Stimulated activated CD4-positive, alpha-beta T cell treated with anti-CD3 and anti-CD28 coated beads, TNF-alpha, amount 100 ng/mL, for 1 hour (primary cell): ENCODE measurements around the gene ZG16B.

Source experiments
- DNase-seq, 3 donors: peaks; one replicate each; pipeline ENCODE4 v3.0.0-alpha.2; 2020; ENCODE audit warnings: low read depth in 3 of 3, low spot score in 1 of 3

ZG16B gene

DNA sequence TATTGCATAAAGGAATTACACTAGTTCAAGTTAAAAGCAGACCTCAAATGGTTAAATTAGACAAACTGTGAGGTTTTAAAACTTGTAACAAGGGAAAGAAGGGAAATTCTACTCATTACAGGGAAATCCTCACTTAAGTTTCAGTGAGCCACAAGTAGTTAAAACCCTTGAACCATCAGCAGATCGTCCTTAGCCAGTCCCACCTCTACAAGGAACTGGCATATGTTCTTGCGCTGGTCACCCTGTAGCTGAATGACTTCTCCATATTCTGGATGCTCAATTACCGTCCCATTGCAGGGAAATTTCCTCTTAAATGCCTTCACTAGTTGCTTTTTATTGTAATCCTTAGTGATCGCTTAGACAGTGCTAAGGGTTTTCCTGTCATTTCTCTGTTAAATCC is 7.6 kb upstream of the ZG16B start:
- no peak for DNase-seq

DNA sequence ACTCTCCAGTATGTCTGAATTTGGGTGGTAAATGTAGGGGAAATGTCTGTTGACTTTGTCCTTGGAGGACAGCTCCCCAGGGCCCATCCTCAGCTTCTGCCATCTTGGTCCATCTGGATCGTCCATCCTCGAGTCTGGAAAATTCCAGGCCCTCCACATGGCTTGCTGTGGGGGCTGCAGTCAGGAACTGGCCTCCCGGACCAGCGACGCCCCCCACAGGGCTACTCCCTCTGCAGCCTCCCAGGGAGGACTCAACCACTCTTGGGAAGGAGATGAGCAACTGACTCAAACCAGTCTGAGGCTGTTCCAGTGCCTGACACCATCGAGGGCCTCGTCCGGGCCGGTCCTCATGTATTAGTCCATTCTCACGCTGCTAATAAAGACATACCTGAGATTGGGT is 5.5 kb upstream of the ZG16B start:
- no peak for DNase-seq

GRCh38 chr16:2825049-2825742 is 4.9 kb upstream of the ZG16B start:
- DNase-seq = no peak

DNA sequence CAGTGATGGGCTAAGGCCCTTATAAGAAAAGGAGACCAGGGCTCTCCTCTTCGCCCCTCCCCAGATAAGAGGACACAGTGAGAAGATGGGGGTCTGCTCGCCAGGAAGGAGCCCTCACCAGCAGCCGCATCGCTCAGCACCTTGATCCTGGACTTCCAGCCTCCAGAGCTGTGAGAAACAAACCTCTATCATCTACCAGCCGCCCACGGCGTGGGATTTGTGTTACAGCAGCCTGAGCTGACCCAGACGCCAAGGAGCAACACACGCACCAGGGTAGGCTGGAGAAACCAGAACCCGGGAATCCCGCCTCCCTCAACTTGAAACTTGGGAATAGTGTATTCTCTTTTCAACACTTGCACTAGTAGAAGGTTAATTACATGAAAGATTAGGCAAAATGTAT is 4.2 kb upstream of the ZG16B start:
- no peak for DNase-seq

- no peak for DNase-seq
Measured at GRCh38 chr16:2826591-2827373, 3.3 kb upstream of the ZG16B start.

- DNase-seq = no peak
Measured at GRCh38 chr16:2827374-2827791, 2.7 kb upstream of the ZG16B start.

GRCh38 chr16:2827831-2828520 is 2.1 kb upstream of the ZG16B start:
- no peak for DNase-seq

- no peak for DNase-seq
Measured at GRCh38 chr16:2828521-2828840, 1.6 kb upstream of the ZG16B start.

DNA sequence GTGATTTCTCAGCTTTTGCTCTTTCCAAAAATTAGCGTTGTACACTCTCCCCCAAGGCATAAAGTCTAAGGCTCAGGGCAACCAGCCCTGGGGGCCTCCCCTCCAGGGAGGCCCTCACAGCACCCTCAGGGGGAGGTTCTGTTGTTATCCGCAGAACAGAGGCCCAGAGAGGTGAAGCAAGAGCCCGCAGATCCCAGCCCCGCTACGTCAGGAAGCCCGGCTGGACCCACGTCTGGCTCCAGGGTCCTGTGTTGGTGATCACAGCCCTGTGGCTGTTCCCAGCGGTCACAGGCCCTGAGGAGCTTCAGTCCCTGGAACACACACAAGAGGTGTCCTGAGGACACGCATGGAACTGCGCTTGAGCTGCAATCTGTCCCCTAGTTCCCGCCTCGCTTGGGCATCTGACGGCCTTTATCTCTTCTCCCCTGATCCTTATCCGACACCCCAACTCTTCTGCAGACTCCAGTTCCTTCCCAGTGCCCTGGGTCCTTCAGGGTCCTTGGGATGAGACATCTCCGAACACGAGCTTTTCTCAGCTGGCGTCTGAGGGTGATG is 1.1 kb upstream of the ZG16B start:
- no peak for DNase-seq

DNA sequence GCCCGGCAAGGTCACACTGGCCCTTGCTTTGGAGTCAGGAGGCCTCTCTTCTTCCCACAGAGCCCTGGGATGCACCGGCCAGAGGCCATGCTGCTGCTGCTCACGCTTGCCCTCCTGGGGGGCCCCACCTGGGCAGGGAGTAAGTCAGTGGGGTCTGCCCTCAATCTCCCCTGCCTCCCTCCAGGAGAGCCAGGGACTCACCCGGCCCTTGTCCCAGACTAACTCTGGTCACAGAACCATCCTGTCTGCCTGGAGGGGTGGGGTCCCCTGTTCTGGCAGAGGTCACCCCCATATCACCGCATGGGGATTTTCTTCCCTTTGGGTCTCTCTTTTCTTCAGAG is 222 bp downstream of the ZG16B start:
- no peak for DNase-seq

DNA sequence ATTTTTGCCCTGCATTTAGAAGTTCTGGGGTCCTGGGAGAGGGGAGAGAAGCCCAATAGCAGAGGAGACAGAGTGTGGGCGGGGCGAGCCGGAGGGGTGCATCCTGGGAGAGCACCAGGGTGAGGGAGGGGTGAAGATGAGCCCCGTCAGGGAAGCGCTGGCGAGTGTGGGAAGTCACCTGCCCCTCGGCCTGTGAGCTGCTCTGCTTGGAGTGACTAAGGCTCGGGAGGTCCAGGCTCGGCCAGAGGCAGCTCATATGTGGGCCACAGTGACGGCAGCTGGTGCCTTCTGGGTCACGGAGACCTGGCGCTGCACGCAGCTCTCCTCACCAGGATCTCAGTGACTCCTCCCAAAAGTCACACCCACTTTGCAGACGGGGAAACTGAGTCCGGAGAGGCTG is 1.1 kb downstream of the ZG16B start:
- DNase-seq = no peak

GRCh38 chr16:2833776-2834175 is 3.7 kb downstream of the ZG16B start:
- no peak for DNase-seq

DNA sequence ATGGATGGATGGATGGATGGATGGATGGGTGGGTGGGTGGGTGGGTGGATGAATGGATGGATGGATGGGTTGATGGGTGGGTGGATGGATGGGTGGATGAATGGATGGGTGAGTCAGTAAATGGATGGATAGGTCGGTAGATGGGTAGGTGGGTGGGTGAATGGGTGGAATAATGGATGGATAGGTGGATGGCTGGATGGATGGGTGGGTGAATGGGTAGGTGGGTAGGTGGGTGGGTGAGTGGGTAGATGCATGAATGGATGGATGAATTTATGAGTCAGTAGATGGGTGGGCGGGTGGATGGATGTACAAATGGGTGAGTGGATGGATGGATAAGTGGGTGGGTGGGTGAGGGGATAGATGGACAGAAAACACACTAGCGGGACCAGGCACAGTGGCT is 4.9 kb downstream of the ZG16B start:
- no peak for DNase-seq

DNA sequence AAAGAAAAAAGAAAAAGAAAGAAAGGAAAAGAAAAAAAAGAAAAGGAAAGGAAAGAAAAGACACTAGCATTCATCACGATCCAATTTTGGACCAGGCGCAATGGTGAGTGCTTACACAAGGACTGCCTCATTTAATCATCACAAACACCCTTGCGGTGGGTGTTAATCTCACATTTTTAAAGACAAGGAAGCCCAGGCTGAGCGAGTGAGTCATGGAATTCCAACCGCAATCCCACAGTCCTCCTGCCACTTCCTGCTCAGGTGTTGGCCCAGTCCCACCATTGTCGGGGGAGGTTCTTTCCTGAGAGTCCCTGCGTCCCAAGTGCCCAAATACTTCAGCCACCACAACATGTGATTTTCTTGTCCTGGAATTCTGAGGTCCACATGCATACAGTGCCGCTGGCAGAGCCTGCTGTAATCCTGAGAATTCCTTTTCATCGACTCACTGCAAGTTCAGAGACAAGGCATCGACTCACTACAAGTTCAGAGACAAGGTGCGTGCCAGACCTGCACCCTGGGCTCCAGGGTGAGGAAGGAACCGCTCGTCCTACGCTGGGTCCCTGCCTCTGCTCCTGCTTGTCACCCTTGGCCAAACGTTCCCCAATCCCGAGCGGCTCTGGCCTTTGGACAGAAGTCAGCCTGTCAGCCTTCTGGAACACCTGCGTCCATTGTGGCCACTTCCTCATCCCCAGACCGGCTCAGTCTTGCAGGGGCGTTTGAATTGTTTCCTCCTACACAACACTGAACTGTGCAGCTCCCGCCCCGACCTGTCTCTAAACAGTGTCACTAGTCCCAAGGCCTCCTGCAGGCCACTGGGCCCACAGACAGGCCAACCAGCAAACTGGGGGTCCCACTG is 5.8 kb downstream of the ZG16B start:
- no peak for DNase-seq

- DNase-seq = no peak
Measured at GRCh38 chr16:2836646-2837508, 6.8 kb downstream of the ZG16B start.

- DNase-seq = no peak
Measured at GRCh38 chr16:2838928-2839327, 8.8 kb downstream of the ZG16B start.

GRCh38 chr16:2839650-2840450 is 9.7 kb downstream of the ZG16B start:
- DNase-seq = no peak

DNA sequence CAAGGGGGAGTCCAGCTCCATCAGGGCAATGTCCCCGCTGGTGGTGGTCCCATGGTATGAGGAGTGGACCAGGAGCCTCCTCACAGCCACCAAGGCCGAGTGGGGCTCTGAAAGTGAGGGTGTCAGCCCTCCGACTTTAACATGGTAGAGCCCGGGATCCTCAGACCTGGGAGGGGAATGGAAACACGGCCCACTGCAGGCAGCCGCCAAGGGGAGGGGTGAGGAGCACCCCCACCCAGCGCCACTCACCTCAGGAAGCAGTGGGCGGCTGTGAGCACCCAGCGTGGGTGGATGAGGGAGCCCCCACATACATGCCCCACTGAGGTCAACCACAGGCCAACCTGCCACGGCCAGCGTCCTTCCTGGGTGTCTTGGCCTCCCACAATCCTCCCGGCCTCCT is 10.8 kb downstream of the ZG16B start:
- DNase-seq = no peak

DNA sequence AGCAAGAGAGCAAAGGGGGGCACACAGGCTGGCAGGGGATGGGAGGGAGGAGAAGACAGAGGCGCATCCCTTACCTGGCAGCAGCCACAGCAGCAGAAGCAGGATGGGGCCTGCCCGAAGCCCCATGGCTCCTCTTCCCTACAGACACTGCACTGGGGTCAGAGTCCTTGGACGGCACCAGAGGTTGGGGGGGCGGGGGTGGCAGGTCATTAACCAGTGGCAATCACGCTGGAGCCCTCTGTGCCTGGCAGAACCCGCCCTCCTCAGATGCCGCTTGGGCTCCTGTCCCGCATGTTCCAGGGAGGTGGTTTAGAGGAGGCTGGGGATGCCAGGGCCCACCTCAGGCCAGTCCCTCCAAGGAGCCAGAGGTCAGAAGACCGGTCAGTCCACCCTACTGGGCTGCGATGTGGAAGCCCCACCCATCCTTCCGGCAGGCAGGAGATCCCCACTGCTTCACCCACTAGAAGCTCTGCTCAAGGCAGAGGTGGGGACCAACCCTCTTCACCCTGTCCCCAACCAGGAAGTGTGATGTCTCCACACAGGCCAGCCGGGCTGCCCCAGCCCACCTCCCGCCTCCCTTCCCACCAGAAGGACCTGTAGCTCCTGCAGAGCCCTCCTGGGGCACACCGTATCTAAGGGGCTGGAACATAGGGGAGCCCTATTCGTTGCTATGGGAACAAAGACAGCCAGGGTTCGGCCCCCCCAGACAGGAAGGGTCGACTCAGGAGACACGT is 11.7 kb downstream of the ZG16B start:
- DNase-seq = no peak
